Epidermal melanocyte (primary cell): ENCODE measurements around the gene SOCS1.

Experiments
- DNase-seq: peaks from one replicate; pipeline ENCODE4 v3.0.0; 2011; ENCODE audit warnings: low spot score; ENCODE audit not compliant: insufficient read length

SOCS1 gene

DNA sequence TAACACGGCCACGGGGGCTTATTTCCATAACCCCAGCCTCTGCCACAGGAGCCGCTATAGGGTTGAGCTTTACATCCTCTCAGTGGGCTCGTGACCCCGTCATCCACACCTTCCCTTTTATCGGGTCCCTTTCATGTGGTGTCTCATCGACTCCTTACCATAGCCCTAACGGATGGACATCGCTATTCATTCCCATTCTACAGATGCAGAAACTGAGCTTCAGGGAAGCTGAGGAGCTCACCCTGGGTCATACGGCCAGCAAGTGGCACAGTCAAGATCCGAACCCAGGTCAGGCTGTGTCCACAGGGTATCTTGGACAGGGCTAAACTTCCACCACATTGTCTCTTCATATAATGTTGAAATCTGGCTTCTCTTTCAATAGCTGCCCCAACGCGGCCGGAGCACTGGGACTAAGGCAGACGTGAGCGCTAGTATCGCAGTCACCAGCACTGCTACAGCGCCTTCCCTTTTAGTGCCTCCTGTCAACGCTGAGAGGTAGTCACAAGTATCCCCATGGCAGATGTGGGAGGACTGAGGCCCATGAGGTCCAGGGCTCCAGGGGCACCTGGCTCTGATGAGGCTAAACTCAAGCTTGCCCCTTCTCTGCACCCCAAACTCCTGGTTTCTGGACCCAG, 50.8 kb downstream of the SOCS1 start:
- no peak for DNase-seq

DNA sequence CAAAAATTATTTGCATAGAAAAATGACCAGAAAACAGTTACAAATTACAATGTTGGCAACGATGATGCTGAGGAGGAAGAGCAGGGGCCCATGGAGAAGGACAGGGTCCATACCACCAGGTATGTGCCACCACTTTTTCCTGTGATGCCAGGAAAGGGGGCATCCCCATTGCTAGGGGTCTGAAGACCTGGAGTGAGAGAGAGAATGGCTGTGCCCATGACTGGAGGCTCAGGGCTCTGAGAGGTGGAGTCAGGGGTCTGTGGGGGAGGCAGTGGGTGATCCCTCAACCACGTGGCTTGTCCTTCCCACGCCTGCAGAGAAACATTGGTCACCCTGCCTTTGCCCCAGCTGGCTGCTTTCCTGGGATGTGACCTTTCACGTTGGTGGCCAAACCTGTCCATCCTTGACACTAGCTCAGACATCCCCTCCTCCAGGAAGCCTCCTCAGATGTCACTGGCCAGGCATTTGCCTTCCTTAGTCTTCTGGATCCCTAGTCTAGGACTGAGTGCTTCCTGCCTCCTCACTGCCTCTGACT, 51.4 kb downstream of the SOCS1 start:
- no peak for DNase-seq
